ENCODE data around the gene APBA2. TPM values are rescaled to one million over a fixed set of nuclear protein-coding genes. Genes with fewer than 3 reads are reported as not detected.

APBA2 gene
- total and polyA plus RNA-seq, 2 of the 4 experiments (the other 2 are of a cell fraction): 21.7 to 33.0 TPM

DNA sequence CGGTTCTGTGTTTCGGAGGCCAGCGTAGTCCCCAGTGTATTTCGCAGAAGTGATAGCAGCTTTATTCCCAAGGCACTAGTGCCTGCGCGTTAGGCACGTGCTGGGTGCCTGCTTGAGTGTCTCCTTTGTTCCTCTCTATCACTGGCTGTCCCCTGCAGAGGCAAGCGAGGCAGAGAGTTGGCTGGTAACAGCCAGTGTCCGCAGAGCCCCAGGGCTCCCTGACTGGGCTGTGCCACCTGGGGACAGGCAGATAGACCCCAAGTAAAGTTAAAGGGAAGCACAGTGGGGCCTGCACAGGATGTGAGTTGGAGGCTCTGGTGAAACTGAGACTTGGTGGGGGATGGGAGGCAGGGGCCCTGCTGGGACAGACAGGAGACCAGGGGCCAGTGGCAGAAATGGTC lies 50.7 kb downstream of the APBA2 start:
- Histone ChIP-seq H4K5ac (ENCODE audit: low read depth, low read length) (no peak overlapping the region), H2AK9ac (replicated peaks; ENCODE audit: low read depth, low read length, poor library complexity) (no peak overlapping the region), H3K36me3 (ENCODE audit: control insufficient read depth, insufficient read depth, low read length) (no peaks in the 10 kb centered on the region), H3K56ac (ENCODE audit: extremely low read depth, insufficient read depth, low read length) (no peak overlapping the region), H4K20me1 (ENCODE audit: insufficient read depth, low read length) (peaks cover 15% of the 10 kb centered on the region), H3K27me3 (ENCODE audit: control insufficient read depth, insufficient read depth, low read length) (no peaks in the 10 kb centered on the region), H3K27ac (ENCODE audit: insufficient read depth, low read length) (no peak overlapping the region), H2BK20ac (ENCODE audit: low read depth, low read length) (no peak overlapping the region), H3K4me2 (ENCODE audit: low read depth, low read length) (no peak overlapping the region), H2BK15ac (ENCODE audit: low read depth, low read length) (no peak overlapping the region), H3K18ac (ENCODE audit: low read depth, low read length) (no peak overlapping the region), H4K8ac (ENCODE audit: low read depth in 2 of 2, low read length in 2 of 2) (no peak overlapping the region), H3K79me1 (ENCODE audit: low read depth in 1 of 2, low read length in 2 of 2) (peaks cover 8 to 42% of the 10 kb centered on the region in 2 experiments), H3K9me1 (ENCODE audit: insufficient read depth, low read length) (peaks cover 18% of the 10 kb centered on the region; the same call in 1 of the 2 replicates), H3K4me1 (ENCODE audit: control insufficient read depth, insufficient read depth, low read length) (no peaks in the 10 kb centered on the region), H3K4me3 (ENCODE audit: insufficient read depth, low read depth, low read length) (no peak overlapping the region), H3K23ac (ENCODE audit: low read depth, low read length) (no peak overlapping the region), H3K14ac (replicated peaks; ENCODE audit: low read depth, low read length) (no peak overlapping the region), H2AK5ac (ENCODE audit: low read depth, low read length) (no peak overlapping the region), H3K4ac (ENCODE audit: low read depth, low read length) (no peak overlapping the region), H2BK120ac (ENCODE audit: low read depth, low read length) (no peak overlapping the region), H2AFZ (replicated peaks; ENCODE audit: low read length, poor library complexity) (no peak overlapping the region), H3K9me3 (ENCODE audit: control insufficient read depth, insufficient read depth, low read length) (peaks cover 2% of the 10 kb centered on the region), H4K91ac (ENCODE audit: insufficient read depth, low read depth, low read length) (no peak overlapping the region), H2BK5ac (ENCODE audit: low read depth, low read length, poor library complexity, severe bottlenecking) (no peak overlapping the region), H3K9ac (ENCODE audit: low read depth, low read length) (no peak overlapping the region)
- in situ Hi-C loops (cut with MboI; ENCODE audit: low sequenced_read_pairs): no loop called here
- ChIA-PET CTCF (no interaction called here), POLR2A (ENCODE audit: unreplicated experiment) (no interaction called here)
- dilution Hi-C loops (cut with HindIII; ENCODE audit: low sequenced_read_pairs, unreplicated experiment): no loop called here
- intact Hi-C loops (cut with micrococcal nuclease): no loop called here
- no peak for ATAC-seq (ENCODE audit: low read depth)
- DNase-seq: no peak
- no TSS peak for BruUV-seq (replicated peaks)
- TF ChIP-seq FOS (IDR thresholded peaks at IDR 0.05; ENCODE audit: low read depth, low read length) (no peak), POLR2A (IDR thresholded peaks at IDR 0.05; ENCODE audit: low read depth, low read length) (no peak), MXI1 (IDR thresholded peaks at IDR 0.05; ENCODE audit: borderline replicate concordance, low read depth, low read length) (no peak), RFX5 (IDR thresholded peaks at IDR 0.05; ENCODE audit: low read depth, low read length) (no peak), CEBPB (IDR thresholded peaks at IDR 0.05; ENCODE audit: low read depth, low read length) (no peak), MAZ (IDR thresholded peaks at IDR 0.05; ENCODE audit: borderline replicate concordance, low read depth, low read length) (no peak), RAD21 (IDR thresholded peaks at IDR 0.05; ENCODE audit: low read length) (no peak), CHD1 (IDR thresholded peaks at IDR 0.05; ENCODE audit: low read depth, low read length) (no peak), RCOR1 (IDR thresholded peaks at IDR 0.05; ENCODE audit: insufficient replicate concordance, low read length) (no peak), SMC3 (IDR thresholded peaks at IDR 0.05; ENCODE audit: low read depth, low read length) (no peak), NFE2L2 (IDR thresholded peaks at IDR 0.05; ENCODE audit: low read depth, low read length) (no peak), BHLHE40 (IDR thresholded peaks at IDR 0.05; ENCODE audit: low read depth, low read length) (no peak), MAFK (IDR thresholded peaks at IDR 0.05; ENCODE audit: low read depth, low read length) (no peak), CTCF (conservative IDR thresholded peaks at IDR 0.05; ENCODE audit: low read depth, low read length) (no peak)
- TF ChIP-seq, protein P1, sequence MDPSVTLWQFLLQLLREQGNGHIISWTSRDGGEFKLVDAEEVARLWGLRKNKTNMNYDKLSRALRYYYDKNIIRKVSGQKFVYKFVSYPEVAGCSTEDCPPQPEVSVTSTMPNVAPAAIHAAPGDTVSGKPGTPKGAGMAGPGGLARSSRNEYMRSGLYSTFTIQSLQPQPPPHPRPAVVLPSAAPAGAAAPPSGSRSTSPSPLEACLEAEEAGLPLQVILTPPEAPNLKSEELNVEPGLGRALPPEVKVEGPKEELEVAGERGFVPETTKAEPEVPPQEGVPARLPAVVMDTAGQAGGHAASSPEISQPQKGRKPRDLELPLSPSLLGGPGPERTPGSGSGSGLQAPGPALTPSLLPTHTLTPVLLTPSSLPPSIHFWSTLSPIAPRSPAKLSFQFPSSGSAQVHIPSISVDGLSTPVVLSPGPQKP (IDR thresholded peaks at IDR 0.05; ENCODE audit: borderline replicate concordance, low read depth, low read length): no peak
- TF ChIP-seq, protein P2, sequence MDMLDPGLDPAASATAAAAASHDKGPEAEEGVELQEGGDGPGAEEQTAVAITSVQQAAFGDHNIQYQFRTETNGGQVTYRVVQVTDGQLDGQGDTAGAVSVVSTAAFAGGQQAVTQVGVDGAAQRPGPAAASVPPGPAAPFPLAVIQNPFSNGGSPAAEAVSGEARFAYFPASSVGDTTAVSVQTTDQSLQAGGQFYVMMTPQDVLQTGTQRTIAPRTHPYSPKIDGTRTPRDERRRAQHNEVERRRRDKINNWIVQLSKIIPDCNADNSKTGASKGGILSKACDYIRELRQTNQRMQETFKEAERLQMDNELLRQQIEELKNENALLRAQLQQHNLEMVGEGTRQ (IDR thresholded peaks at IDR 0.05; ENCODE audit: low read depth, low read length): no peak
- WGBS, 2 experiments (ENCODE audit: extremely low coverage in 2 of 2, insufficient read length in 1 of 2): 92% methylated on average over 4 of the region's 9 CpGs; no CpG with 5 or more reads in 1 of the 2 experiments
